Liver (tissue), 3 donors: ENCODE data around the gene LILRA5.
"Not testable (repeated sequence)": the region's sequence is repeated elsewhere in the genome, so short reads cannot be mapped to it uniquely, and the experiment has no call there.

Experiments
- ATF3 ChIP-seq: IDR thresholded peaks from 2 replicates; pipeline ENCODE4 v1.6.1; 2016; ENCODE audit warnings: antibody characterized with exemption
- CTCF ChIP-seq: fragments of 150-350 bp; IDR thresholded peaks from 2 replicates; pipeline ENCODE4 v1.5.1; 2017; ENCODE audit warnings: improper control_type of control experiment, low read depth, low read length; ENCODE audit not compliant: missing input control
- GABPA ChIP-seq, 2 donors: IDR thresholded peaks in 1 of 2; conservative IDR thresholded peaks in 1 of 2; 2 replicates each; pipeline ENCODE4 v1.6.1; 2016; ENCODE audit warnings: antibody characterized with exemption in 2 of 2, mild to moderate bottlenecking in 1 of 2, moderate library complexity in 1 of 2
- JUND ChIP-seq, 2 donors: IDR thresholded peaks; 2 replicates each; pipeline ENCODE4 v1.6.1; 2016; ENCODE audit warnings: antibody characterized with exemption in 2 of 2
- MAX ChIP-seq: IDR thresholded peaks from 2 replicates; pipeline ENCODE4 v1.6.1; 2016; ENCODE audit warnings: antibody characterized with exemption
- RXRA ChIP-seq, 2 donors: IDR thresholded peaks; 2 replicates each; pipeline ENCODE4 v1.6.1; 2017 to 2018; ENCODE audit warnings: antibody characterized with exemption in 2 of 2, mild to moderate bottlenecking in 1 of 2
- YY1 ChIP-seq: IDR thresholded peaks from 2 replicates; pipeline ENCODE4 v1.6.1; 2016; ENCODE audit warnings: antibody characterized with exemption, mild to moderate bottlenecking
- donor health status: healthy.
- donor health status: healthy.

GRCh38 chr19:54278571-54279195 is 34.3 kb downstream of the LILRA5 start:
- TF ChIP-seq MAX; CTCF; GABPA (IDR thresholded peaks at IDR 0.05 in 1 of 2, conservative IDR thresholded peaks at IDR 0.05 in 1 of 2); YY1; ATF3; RXRA (IDR thresholded peaks at IDR 0.05); JUND (IDR thresholded peaks at IDR 0.05): not testable (repeated sequence)
